ENCODE results near the gene ALX4.
A peak's percentile ranks its signal among the peaks of the same experiment; 100 is the strongest.

Gene ALX4

DNA sequence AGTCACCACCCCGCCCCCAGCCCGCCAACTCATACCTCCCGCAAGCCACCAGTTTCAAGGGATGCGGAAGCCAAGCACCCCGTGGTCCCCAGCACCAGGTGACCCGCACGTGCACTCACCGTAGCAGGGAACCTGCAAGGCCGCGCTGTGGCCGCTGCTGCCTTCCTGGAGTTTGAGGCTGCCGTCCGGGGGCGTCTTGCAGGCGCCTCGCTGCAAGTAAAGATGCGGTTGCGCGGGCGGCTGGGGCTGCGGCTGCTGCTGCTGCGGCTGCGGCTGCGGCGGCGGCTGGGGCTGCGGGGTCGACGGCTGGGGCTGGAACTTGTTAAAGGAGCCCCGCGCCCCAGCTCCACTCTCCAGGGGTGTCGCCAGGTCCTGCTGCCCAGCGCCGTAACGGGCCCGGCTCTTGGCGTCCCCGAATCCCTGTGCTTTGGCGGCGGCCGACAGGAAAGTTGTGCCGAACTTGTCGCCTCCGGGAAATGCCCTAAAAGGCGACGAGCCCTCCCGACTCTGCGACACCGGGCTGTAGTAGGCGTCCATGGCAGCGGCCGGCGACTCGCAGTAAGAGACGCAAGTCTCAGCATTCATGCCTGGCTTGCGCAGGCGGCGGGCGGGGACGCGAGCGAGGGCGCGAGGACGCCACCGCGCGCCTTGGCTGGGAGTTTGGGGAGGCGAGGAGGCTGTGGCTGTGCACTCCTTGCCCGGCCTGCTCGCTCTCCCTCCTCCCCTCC is at the start of gene ALX4:
ALX4 (minus strand) TSS at position 662 of the 728 bp plus-strand sequence; CDS start at position 585, 77 bp downstream.
- DNase-seq: no peak

DNA sequence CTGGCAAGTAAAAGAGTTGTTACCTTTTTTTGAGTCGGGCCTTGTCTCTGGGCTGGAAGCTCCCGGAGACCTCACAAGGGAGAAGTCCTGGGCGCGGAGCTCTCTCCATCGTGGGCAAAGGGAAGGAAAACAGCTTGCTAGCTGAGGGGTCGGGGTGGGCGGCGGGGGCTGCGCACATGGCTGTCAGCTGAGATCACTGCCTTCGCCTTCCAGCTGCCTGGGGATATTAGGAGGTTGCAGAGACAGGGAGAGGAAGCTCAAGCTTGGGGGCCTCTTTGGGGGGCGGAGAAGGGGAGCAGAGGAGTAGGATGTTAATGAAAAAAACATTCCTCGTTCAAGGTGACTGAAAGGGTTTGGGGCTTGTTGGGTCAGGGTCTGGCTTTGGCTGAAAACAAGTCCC is 49.2 kb upstream of the ALX4 start:
- no peak for DNase-seq

DNA sequence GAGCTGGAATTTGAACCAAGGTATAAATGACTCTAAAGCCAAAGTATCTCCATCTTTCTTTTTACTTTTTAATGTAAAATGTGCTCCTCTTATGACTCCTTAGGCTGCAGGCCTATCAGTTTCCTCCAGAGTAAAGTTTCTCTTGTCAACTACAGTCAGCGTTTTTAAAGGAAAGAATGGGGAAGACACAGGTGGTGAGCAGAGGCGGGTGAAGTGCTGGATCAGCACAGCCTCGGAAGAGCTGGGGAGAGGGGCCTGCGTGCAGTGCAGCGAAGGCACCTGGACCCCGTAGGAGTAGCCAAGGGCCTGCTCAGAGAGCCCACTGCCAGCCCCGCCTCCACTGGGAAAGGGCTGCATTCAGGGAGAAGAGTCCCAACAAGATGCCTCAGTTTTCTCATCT is 48.8 kb upstream of the ALX4 start:
- no peak for DNase-seq

DNA sequence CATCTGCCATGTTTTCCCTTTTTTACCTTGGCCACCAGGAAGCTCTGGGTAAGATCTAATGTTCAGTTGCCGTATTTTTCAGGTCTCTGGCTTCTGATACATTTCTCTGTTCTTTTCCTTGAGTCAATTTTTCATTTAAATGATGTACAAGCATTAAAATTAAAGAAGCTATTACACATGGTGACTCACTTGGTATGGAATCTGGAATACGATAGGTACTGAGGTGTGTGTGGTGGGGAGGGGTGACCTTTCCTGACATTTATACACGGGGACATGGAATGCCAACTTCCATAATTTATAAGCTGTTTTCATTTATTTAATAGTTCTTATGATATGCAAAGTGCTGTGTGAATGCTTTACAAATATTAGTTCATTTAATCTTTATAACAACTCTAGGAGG is 47.8 kb upstream of the ALX4 start:
- no peak for DNase-seq

DNA sequence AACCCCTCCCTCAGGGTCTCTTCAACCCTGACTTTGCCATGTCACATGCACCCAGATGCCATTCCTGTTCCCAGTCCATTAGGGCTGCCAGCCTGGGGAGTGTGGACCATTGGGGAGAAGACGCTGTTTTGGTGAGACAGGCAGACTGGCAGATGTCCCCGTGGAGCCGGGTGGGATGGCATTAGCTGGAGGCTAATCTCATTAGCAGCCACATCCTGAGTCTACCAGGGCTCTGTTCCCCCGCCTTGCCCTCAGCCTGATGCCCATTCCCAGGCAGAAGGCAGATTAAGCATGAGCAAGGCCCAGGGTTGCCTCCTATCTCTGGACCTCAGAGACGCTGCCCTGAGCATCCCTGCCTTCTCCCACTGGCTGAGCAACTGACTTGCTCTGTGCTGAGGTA is 46.4 kb upstream of the ALX4 start:
- no peak for DNase-seq

DNA sequence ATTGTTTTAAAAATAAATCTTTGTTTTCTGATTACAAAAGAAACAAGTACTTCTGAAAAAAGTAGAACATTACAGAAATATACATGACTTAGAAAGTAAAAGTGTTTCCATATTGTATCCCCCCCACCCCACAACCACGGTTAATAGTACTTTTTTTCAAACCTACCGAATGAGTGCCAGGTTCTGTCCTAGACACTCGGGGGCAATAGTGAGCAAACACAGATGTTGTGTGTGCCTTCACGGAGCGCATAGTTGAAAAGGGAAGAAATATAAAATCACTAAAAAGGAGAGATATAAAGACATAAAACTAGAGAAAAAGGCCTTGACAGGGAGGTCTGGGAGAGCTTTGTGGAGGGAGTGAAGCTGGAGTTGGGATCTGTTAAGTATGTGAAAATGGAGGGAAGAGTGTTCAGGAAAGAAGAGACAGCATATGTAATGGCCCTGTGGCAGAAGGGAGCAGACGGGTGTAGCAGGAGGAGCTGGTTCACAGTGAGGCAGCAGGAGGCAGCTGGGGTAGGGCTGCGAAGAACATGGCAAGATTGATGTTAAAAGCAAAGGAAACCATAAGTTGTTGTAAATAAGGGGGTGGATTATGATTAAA is 42.1 kb upstream of the ALX4 start:
- DNase-seq: no peak

DNA sequence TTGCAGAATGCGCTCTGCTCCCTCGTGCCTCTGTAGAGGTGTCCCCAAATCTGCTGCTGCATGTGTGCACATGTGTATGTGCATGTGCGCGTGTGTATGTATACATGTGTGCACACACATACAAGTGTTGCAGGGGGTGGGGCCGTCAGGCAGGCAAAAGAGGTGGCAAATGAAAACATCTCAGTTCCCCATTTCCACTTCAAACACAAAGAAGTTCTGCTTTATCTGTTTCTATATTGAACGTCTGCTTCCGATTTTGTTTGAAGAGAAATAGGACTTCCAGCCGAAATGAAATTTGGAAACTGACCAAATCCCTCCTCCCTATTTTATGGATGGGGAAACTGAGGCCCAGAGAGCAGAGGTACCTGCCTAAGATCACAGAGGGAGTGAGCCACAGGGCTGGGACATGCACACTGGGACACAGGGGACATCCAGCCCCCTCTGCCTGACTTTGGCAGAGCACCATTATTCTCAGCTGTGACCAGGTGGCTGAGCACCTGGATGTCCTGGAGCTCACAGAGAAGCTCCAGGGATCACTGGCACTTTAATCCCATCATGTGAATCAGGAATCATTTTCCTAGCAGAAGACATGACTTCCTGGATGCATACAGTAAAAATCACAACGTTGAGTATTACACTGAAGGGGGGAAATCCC is 41.2 kb upstream of the ALX4 start:
- DNase-seq: peak; percentile 29

DNA sequence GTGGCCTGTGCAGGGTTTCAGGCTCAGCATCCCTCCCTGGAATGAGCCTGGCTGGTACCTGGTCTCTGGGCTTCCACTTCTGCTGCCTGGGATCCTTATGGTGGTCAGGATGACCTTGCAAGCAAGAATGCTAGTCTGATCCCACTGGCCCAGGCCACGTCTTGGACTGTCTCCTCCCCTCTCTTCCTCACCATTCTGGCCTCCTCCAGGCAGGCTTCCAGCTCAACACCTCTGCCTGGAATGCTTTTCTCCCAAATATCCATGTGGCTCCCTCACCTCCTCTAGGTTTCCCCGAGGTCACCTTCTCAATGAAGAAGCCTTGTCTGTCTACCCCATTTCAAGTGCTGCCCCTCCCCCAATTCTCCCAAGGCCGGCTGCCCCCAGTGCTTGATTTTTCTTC is 39.4 kb upstream of the ALX4 start:
- no peak for DNase-seq

DNA sequence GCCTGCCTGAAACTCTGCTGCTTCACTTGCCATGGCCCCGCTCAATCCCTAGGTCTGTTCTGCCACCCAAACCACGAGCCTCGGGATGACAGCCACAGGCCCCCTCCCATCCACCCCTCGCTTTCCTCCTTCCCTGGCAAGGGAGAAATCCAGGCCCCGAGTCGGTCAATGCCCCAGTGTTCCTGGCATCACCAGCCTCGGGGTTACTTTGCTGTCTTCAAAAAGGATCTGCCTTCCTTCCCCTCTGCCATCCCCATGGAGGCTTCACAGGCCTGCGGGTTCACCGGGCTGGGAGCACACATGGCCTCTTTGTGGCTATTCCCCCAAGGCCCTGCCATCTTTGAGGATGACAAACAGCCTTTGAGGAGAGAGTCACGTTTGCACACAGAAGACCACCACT is 38.8 kb upstream of the ALX4 start:
- no peak for DNase-seq

DNA sequence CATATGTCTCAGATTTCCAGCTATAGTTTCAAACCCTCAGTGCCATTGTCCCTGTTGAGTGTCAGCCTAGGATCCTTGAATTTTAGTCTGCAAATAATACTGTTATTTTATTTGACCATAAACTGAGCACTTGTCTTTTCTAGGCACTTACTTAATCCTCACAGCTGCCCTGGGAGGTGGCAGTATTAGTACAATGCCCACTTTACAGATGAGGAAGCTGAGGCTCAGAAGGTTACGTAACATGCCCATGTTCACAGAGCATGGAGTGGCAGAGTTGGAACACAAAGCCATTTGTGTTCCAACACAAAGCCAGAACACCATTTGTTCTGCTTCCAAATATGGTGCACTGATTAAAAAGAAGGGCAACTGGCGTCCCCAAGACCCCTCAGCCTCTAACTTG is 38.2 kb upstream of the ALX4 start:
- DNase-seq: no peak

DNA sequence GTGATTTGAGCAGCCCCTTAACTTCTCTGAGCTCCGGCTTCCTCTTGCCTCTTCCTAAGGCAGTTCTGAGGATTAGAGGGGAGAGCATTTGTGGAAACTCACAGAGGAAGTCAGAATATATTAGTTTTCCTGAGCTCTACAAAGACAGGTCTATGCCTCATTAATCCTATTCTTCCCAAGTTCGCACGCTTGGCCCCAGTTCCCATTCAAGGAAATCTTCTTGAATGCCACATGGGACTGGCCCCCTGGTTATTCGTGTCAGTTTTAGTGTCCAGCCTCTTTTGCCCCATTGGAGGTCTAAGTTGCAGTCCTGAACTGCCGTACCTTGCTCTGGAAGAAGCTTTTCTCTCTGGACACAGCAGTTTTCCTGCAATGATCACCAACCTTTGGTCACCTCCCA is 37.6 kb upstream of the ALX4 start:
- DNase-seq: no peak

DNA sequence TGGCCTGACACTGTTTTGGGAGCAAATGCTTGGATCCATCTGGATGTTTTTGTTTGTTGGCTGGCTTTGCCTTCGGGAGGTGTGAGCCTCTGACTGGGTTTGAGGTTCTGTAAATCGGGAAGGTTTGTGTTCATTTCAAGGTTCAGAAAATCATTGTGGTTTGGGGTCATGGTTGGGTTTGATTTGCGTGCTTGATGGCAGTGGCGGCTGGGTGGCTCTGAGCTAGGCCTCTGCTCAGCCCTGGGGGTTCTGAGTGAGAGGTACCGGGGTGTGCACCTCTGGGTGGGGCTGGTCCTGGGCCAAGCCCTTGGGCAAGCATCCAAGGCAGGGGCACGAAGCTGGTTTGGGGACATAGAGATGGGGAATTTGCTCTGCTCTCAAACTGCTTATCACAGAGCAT is 37.0 kb upstream of the ALX4 start:
- DNase-seq: no peak

DNA sequence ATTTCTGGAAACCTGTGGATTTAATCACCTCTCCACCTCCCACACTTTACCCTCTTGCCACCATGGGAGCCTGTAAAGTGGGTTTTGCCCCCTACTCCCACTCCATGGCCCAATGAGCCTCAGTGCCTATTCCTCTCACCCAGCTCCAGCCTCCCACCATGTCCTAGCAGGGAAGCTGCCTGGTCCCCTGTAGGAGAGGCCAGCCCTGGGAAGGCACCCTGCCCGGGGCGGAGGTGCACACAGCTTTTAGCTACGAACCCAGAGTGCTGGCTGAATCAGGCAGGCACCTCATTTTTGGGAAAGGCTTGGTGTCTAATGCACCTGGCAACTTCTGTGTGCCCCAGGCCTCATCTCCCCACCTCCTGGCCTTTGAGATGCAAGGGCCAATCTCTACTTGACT is 35.8 kb upstream of the ALX4 start:
- no peak for DNase-seq

DNA sequence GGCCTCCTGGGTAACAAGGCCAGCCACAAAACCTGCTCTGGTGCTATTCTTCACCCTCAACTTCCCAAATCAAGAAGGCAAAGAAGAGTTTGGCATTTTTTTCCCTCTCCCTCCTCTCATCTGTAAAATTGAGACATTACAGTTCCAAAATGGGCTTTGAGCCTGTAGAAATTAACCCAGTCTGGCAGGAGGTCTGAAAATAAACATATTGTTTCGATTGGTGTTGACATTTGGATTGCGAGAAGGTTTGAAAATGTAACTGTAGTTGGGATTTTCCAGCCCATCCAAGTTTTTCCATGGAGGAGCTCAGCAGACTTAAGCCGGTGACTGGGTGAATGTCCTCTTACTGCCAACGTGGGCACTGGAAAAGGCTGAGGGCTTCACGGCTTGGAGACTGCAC is 35.0 kb upstream of the ALX4 start:
- DNase-seq: no peak

DNA sequence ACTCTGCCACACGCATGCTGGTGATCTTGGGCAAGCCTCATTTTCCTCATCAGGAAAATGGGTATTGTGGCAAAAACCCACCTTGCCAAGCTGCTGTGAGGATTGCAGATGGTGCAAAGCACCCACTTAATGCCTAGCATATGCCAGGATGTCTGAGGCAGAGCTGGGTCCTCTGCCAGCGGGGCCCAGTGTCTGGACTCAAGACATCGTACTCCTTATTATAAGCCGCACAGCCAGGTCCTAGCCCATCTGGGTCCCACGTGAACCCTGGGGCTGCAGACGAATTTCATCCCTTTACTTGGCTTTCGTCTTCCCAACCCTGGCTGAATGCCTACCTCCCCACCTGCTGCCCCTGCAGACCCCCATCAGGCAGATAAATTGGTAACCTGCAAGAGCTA is 34.5 kb upstream of the ALX4 start:
- DNase-seq: no peak

DNA sequence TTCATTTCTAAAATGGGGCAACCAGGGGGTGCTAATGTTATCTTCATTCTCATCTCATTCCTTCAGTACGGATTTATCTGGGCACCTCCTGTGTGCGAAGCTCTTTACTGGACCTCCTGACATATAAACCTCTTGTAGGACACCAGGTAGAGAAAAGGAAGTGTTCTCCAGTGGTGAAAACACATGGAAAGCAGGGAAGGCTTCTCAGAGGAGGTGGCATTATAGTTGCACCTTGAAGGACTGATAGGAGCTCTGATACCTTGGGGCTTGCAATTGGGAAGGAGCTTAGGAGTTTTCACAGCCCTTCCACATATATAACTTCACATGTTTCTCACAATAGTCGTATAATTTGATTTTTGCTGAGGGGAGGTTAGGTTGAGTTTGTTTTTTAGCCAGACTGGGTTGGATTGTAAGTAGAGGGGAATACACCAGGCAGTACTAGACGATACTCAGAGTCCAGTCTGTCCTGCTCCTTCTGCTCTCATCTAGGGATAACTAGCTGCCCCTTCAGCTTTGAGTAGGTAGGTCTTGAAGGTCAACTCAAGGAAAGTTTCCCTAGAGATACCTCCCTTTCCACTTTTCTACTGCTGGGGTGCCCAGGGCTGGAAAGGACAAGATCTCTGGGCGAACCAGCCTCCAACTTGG is 34.0 kb upstream of the ALX4 start:
- DNase-seq: no peak

DNA sequence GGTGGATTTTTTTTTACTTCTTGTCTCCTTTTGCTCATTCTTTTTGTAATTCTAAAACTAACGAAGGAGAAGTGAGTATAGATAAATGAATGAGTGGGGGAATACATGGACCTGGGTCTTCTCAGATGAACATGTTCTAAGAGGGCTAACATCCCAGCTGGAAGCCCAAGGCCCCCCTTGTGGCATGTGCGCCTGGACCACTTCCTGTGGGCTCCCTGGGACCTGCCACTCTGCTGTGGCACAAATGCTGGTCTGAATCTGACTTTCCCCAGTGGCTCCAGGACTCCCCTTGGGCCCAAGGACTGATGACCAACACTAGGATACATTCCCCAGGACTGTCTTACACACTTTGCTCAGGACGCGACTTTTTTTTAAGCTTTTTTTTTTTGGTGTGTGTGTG is 32.7 kb upstream of the ALX4 start:
- DNase-seq: no peak

DNA sequence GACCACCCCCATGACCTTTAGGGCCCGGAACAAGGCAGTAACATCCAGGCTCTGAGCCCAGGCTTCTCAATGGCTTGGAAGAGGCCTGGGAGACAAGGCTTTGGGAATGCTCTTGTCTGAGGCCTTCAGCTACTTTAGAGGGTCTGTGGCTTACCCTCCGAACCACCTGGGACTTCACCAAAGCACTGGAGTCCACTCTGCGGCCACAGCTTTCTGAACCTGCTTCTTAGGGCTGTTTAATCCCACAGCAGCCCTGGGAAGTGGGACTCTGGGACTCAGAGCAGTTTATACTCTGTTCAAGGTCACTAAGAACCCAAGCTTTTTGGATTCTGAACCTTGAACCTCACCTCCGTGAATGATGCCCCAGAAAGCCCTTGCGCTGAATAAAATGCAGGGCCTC is 30.7 kb upstream of the ALX4 start:
- DNase-seq: no peak

DNA sequence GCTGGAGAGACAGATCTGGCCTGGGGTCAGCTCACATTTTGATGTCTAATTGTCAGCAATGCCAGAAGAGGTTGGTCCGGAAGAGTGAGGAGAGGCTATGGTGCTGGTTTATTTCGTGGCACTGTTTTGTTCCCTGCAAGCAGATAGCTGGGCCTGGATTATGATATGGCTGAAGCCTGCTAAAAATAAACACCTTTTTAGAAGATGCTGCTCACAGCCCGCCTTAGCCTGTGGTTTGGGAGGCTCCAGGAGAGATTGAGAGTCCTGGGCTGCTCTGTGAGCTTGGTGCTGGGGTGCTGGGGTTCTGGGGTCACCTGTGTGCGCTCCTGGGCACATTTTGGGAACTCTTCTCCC is 29.6 kb upstream of the ALX4 start:
- no peak for DNase-seq

DNA sequence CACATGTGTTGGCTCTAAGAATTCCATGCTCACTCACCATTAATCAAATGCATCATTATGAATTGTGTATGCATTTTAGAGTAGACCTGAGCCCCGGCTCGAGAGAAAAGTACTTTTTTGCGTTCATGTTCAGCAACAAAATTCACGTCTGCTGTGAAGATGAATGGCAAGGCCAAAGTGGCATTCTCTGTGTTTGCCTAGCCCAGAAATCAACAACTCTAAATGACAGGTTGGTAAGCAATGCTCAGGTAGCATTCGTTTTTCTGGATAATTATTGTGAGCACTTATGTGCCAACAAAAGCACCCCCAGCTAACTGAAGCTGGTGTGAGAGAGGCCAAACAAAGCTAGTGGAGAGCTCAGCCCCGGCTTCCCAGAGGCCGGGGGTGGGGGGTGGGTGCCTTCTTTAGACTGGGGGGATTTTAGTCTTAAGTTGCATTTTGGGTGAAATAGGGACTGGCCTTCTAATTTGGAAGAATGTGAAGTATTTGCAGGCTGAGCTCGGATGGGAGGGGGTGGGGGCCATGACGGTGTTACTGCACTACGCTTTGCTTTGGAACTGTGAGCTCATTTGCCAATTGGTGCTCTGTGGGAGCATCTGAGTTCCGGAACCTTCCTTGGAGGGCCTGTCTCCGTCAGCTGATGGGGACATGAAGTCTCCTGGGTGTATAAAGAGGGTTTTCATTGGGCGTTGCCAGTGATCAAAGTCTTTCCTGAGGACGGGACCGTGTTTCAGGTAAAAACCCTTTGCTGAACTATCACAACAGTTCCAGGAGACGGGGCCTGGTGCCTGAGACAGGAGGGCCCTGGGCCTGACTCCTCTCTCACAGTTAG is 29.0 kb upstream of the ALX4 start:
- DNase-seq: no peak

DNA sequence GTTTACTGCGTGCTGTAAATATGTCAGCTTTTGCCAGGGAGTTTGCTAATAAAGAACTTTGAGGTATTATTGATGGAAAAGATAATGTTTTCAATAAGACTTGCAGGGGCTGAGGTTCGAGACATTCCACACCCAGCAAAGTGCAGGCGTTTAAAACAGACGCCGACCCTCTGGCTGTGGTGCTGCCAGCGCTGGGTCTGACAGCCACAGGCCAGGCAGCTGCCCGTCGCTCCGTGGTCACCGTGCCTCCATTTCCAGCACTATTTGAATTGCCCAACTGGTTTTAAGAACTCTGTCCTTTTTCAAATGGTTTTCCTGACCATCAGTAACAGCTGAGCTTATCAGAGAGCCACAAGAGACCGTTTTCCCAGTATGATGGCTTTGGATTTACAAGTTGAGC is 28.1 kb upstream of the ALX4 start:
- no peak for DNase-seq

DNA sequence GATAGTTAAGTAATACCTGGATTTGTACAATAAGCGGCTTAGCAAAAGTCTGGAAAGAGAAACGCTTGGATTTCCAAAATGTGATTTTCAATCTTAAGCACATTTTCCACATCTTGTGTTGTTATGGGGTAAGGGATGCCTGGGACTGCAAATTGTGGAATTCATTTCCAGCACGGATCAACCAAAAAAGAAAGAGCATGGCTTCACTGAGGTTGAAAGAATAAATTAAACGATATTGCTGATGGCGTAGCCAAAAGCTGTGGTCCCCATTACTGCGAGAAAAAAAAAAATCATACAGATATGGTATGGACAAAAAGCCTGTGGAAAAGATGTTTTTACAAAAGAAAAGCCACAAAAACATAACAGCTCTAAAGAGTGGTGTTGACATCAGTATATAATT is 26.0 kb upstream of the ALX4 start:
- DNase-seq: no peak

DNA sequence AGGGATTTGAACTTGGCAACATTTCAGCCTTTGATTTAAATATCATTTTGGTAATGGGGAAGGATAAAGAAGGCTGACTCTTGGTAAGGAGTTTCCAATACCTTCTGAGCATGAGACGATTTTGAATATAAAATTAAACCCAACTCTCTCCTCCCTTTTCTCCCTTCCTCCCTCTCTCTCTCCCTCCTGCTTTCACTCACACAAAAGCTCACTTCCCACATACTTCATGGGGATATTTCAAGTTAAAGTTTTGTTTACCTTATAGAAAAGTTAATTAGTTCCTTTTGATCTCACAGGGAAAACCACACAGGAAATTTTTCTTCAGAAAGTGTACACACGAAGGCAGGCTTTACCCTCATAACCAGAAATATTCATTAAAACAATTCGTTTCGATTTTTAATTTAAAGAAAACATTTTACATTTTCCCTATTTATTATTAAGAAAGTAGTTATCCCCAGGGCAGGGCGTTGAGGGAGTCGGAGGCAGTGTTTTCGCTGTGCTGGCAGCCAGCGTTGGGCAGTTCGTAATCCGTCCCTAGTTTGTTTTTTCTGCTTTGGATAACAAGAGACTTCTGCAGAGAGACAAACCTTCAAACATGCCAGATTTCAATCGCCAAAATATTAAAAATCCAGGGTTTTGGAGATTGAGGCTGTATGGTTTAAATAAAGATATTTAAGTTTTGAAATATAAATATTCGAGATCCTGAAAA is 25.3 kb upstream of the ALX4 start:
- no peak for DNase-seq
